HG02588 (cell line): ENCODE data around the gene TBX6.
A peak's percentile ranks its signal among the peaks of the same experiment; 100 is the strongest.
"Not testable (repeated sequence)": the region's sequence is repeated elsewhere in the genome, so short reads cannot be mapped to it uniquely, and the experiment has no call there.

ENCODE experiments used
- ATAC-seq: cut with Tn5 transposase; IDR thresholded peaks from one replicate; pipeline ENCODE4 v1.9.1; 2021; ENCODE audit warnings: mild to moderate bottlenecking, moderate library complexity; ENCODE audit not compliant: unreplicated experiment

TBX6 gene

GRCh38 chr16:30066761-30067583 is 24.8 kb downstream of the TBX6 start:
- ATAC-seq, result no peak

GRCh38 chr16:30065943-30066760 is 25.6 kb downstream of the TBX6 start:
- no peak for ATAC-seq

GRCh38 chr16:30065102-30065942 is 26.4 kb downstream of the TBX6 start, which contains the start of gene ALDOA:
Gene ALDOA, plus strand, starts transcription at chr16:30065760. Its CDS starts 1,138 bp downstream, at chr16:30066898.
- ATAC-seq, result peak; percentile 73

DNA sequence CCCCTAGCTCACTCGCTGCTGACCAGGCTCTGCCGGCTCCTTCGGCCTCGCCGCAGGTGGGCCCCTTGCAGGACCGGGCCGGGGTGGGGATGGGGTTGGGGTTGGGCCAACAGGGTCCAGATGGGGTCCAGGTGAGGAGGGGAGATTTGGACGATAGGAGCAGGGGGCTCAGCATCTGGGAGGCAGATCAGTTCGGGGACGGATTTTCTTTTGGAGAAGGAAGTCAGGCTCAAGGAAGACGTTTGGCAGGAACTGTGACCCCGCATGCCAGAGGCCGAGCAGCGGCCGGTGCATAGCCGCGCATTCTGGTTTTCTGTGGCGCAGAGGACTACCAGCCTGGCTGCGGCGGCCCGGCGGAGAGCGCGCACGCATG is 27.0 kb downstream of the TBX6 start:
- ATAC-seq, result no peak

DNA sequence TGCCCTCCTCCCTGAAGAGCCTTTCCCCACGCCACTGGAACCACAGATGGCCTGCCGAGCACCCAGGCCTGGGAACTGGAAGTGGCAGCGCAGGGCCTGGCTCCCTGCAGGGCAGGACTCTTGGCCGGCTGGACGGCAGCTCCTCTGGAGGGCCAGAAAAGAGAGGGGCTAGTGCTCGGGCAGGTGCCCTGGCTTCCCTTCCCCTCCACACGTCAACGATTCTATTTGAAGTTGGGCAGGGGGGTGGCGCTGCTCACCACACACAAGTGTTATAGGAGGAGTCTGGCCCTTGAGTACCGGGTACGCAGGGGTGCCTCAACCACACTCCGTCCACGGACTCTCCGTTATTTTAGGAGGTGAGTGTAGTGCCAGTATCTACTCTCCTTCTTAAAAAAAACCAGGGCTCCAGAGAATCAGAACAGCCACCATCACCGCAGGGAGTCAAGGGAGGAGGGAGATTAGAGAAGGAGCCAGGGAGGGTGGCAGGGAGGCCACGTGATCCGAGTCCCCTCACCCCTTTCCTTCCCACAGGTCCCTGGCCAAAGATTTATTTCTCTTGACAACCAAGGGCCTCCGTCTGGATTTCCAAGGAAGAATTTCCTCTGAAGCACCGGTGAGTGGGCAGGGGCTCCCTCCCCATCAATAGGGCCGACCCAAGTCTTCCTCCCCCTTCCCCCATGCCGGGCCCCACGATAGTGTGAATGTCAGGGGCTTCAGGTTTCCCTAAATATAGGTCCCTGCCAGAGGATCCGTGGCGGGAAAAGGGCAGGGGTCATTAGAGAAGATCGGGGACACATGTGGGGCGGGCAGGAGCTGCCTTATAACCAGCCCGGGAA is 27.6 kb downstream of the TBX6 start:
- ATAC-seq, result no peak

DNA sequence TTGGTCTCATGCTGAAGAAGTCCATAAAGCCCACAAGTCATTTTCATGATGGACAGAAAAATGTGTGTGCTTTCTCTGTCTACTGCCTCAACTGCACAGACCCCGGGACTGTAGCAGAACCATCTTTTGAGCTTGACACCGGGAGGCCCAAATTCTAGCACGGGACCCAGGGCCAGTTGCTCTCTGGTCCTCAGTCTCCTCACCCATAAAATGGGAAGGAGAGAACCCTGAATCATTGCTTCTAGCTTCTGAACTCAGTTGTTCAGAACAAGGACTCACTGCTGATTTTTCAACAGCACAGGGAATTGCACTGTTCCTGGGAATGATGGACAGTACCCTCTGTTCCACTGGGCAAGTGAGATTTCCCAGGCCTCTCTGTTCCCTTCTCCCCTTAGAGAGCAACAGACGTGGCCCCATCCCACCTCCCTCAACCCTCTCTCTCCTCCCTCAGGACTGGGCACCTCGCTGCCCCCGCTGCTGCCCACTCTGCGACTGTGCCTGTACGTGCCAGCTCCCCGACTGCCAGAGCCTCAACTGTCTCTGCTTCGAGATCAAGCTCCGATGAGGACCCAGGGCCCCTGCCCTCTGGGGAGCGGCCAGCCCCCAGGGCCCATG is 28.3 kb downstream of the TBX6 start:
- no peak for ATAC-seq

GRCh38 chr16:30060836-30061554 is 30.7 kb downstream of the TBX6 start:
- no peak for ATAC-seq

- ATAC-seq, result no peak
Observed at GRCh38 chr16:30060346-30060745, 31.4 kb downstream of the TBX6 start.

GRCh38 chr16:30054959-30055553 is 36.7 kb downstream of the TBX6 start:
- ATAC-seq, result no peak

- ATAC-seq, result no peak
Observed at GRCh38 chr16:30054451-30054850, 37.3 kb downstream of the TBX6 start.

DNA sequence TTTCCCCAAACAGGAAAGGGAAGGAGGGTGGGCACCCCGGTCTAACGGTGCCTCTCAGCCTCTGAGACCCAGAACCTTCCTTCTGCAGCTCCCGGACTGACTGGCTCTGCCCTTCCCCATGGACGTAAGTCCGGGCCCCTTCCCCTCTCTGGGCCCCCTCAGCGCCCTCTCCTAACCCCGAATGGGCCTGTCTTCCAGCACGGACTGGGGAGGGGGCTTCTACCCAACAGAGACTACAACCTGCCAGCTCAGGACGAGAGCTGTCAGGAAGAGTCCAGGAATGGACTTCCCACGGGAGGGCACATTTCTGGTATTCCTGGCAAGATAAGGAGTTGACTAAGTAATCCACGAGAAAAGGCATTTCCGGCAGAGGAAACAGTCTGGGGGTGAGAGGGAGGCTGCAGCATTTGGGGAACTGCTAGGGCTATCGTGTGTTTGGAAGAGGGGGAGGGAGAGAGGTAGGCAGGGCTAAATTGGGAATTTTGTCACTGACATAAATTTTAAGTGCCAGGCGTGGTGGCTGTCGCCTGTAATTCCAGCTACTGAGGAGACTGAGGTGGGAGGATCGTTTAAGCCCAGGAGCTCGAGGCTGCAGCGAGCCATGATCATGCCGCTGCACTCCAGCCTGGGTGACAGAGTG is 38.2 kb downstream of the TBX6 start:
- peak; percentile 17 for ATAC-seq

DNA sequence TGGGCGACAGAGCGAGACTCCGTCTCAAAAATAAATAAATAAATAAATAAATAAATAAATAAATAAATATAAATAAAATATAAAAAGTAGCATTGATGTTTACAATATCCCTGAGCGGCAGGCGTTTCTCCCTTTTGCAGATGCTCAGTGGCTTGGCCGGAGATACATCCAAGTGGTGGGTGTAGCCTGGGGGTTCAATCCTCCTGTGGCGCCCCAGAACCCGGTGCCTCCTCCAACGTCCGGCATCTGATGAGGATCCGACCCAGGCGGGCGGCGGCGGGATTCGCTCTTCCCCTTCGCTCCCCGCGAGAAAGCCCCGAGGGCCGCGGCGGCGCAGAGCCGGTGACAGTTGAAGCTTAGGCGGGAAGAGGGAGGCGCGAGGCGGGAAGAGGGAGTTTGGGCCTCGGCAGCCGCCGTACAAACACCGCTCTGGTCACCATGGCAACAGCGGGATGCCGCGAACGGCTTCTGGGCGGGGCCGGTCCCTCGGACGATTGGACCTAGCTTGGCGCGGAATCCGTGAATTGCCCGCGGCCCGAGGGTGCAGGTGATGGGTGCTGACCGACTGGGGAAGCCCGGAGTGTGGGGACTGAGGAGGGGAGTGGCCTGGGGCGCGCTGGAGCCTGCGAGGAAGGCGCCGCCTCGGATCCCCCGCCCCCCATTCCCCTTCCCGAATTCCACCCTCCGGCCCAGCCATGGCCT is 38.9 kb downstream of the TBX6 start:
- peak; percentile 74 for ATAC-seq

DNA sequence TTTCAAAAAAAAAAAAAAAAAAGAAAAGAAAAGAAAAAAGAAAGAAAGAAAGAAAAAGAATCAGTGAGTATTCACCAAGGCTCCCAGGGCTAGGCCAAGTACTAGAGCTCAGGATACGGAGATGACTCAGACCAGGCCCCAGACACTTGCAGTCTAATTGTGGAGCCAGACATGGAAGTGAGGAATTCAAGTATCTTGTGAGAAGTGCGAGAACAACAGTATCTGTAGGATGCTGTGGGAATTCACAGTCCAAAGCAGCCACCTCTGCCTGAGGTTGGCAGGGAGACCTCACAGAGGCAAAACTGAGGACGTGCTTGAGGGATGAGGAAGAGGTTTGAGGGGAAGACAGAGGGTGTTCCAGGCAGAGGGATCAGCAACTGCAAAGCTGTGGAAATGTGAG is 40.2 kb downstream of the TBX6 start:
- ATAC-seq, result no peak

DNA sequence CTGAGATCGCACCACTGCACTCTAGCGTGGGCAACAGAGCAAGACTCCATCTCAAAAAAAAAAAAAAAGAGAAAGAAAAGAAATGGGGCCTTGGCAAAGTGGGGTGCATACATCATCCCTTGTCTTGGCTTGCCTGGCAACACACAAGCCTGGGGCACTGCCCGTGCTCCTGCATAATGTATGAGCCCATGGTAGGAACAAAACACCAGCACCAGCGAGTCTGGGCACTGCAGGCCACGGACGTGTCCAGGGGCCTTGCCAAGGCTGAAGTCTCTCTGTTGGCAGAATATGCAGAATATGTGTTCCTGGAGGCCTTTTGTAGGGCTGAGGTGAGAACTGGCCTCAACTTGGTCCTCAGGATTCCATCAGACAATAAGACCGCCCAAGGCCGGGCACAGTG is 41.9 kb downstream of the TBX6 start:
- ATAC-seq, result no peak

- no peak for ATAC-seq
Observed at GRCh38 chr16:30046588-30046987, 45.1 kb downstream of the TBX6 start.

DNA sequence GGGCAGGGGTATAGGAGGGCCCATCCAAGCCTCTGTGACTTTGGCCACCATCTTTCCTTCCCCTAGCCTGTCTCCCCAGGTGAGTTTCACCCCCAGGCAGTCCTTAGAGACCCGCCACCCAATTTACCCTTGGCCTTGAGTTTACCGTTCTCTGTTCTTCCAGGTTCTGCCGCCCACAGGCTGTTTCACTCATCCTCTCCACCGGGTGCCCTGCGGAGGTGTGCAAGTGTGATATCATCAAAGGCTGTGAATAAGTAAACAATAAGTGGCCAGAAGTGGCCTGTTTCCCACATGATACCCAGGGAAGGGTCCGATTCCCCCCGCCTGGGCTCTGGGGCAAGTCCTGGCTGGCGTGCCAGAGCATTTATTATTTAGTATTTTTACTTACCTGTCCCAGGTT is 45.5 kb downstream of the TBX6 start:
- no peak for ATAC-seq

GRCh38 chr16:30041841-30042240 is 49.9 kb downstream of the TBX6 start:
- ATAC-seq, result no peak

- ATAC-seq, result not testable (repeated sequence)
Observed at GRCh38 chr16:30040690-30041089, 51.0 kb downstream of the TBX6 start.
